Activated T-cell treated with anti-CD3 and anti-CD28 coated beads, Interleukin-2, amount 50 U/mL, for 48 hours (primary cell): ENCODE results near the gene SLC7A9.
"Not testable (repeated sequence)": the region's sequence is repeated elsewhere in the genome, so short reads cannot be mapped to it uniquely, and the experiment has no call there.

Experiments used
- DNase-seq, 2 experiments: peaks; one replicate each; pipeline ENCODE4 v3.0.0-alpha.2; 2020

Gene SLC7A9

GRCh38 chr19:32880622-32881021, 11.1 kb upstream of the SLC7A9 start:
- no peak for DNase-seq

GRCh38 chr19:32879741-32880140, 10.2 kb upstream of the SLC7A9 start:
- no peak for DNase-seq

- DNase-seq = no peak
These were observed 9.4 kb upstream of the SLC7A9 start for GRCh38 chr19:32878988-32879387.

GRCh38 chr19:32877977-32878745, 8.6 kb upstream of the SLC7A9 start:
- no peak for DNase-seq

- no peak for DNase-seq
These were observed 7.9 kb upstream of the SLC7A9 start for GRCh38 chr19:32877323-32877912.

GRCh38 chr19:32876919-32877285, 7.3 kb upstream of the SLC7A9 start:
- no peak for DNase-seq

- DNase-seq = no peak
These were observed 6.8 kb upstream of the SLC7A9 start for GRCh38 chr19:32876236-32876918.

GRCh38 chr19:32875428-32875827, 5.9 kb upstream of the SLC7A9 start:
- DNase-seq = no peak

GRCh38 chr19:32874605-32875004, 5.0 kb upstream of the SLC7A9 start:
- no peak for DNase-seq

GRCh38 chr19:32873247-32873959, 3.8 kb upstream of the SLC7A9 start:
- peak; percentile 43 to 49 for DNase-seq

GRCh38 chr19:32872391-32872790, 2.8 kb upstream of the SLC7A9 start:
- no peak for DNase-seq

GRCh38 chr19:32870981-32871451, 1.4 kb upstream of the SLC7A9 start:
- DNase-seq = no peak

GRCh38 chr19:32869966-32870573, 503 bp upstream of the SLC7A9 start:
- DNase-seq = no peak

GRCh38 chr19:32868206-32868950, 1.2 kb downstream of the SLC7A9 start:
- DNase-seq = no peak

GRCh38 chr19:32867436-32867835, 2.1 kb downstream of the SLC7A9 start:
- not testable (repeated sequence) for DNase-seq

- DNase-seq = no peak
These were observed 2.9 kb downstream of the SLC7A9 start for GRCh38 chr19:32866564-32867265.

GRCh38 chr19:32866061-32866460, 3.5 kb downstream of the SLC7A9 start:
- no peak for DNase-seq

GRCh38 chr19:32865326-32865725, 4.2 kb downstream of the SLC7A9 start:
- no peak for DNase-seq

- DNase-seq = no peak
These were observed 5.1 kb downstream of the SLC7A9 start for GRCh38 chr19:32864318-32865007.

- DNase-seq = no peak
These were observed 5.7 kb downstream of the SLC7A9 start for GRCh38 chr19:32863841-32864240.

- DNase-seq = no peak
These were observed 6.3 kb downstream of the SLC7A9 start for GRCh38 chr19:32863301-32863700.
